ENCODE data around the gene IKBKE.

GRCh38 chr1:206507284-206508129 is 37.2 kb downstream of the IKBKE start, which contains the start of gene RASSF5:
- TF ChIP-seq GATA3 (IDR thresholded peaks at IDR 0.05; ENCODE audit: low read depth, low read length) = no peak
- no peak for TF ChIP-seq GATA2 (IDR thresholded peaks at IDR 0.05; ENCODE audit: low read depth, low read length)
